NK-92 treated with Interleukin-12 subunit alpha and Interleukin-12 subunit beta, amount 100 ng/mL, for 24 hours (cell line): ENCODE results near the gene ESRRB.

Source experiments
- DNase-seq: peaks from one replicate; lab custom pipeline; 2025; lab: John Stamatoyannopoulos, UW

ESRRB gene

GRCh38 chr14:76450476-76450875 lies 74.5 kb downstream of the ESRRB start:
- DNase-seq, result no peak

GRCh38 chr14:76456200-76456599 lies 80.3 kb downstream of the ESRRB start:
- peak; percentile 9 for DNase-seq

- DNase-seq, result no peak
These were observed 81.1 kb downstream of the ESRRB start for GRCh38 chr14:76456891-76457586.

GRCh38 chr14:76457841-76458240 lies 81.9 kb downstream of the ESRRB start:
- DNase-seq, result no peak

- DNase-seq, result no peak
These were observed 85.9 kb downstream of the ESRRB start for GRCh38 chr14:76461886-76462285.

GRCh38 chr14:76462330-76462729 lies 86.4 kb downstream of the ESRRB start:
- no peak for DNase-seq

- DNase-seq, result no peak
These were observed 87.2 kb downstream of the ESRRB start for GRCh38 chr14:76463105-76463504.

- no peak for DNase-seq
These were observed 88.9 kb downstream of the ESRRB start for GRCh38 chr14:76464856-76465255.

- no peak for DNase-seq
These were observed 89.7 kb downstream of the ESRRB start for GRCh38 chr14:76465664-76466063.

GRCh38 chr14:76467711-76468155 lies 91.8 kb downstream of the ESRRB start:
- DNase-seq, result no peak

- DNase-seq, result no peak
These were observed 96.3 kb downstream of the ESRRB start for GRCh38 chr14:76472199-76472723.

- DNase-seq, result no peak
These were observed 97.7 kb downstream of the ESRRB start for GRCh38 chr14:76473481-76474263.

GRCh38 chr14:76480426-76480825 lies 104.5 kb downstream of the ESRRB start:
- DNase-seq, result no peak

GRCh38 chr14:76484355-76484754 lies 108.4 kb downstream of the ESRRB start:
- DNase-seq, result no peak

- DNase-seq, result no peak
These were observed 110.4 kb downstream of the ESRRB start for GRCh38 chr14:76486251-76486743.

GRCh38 chr14:76488551-76488950 lies 112.6 kb downstream of the ESRRB start:
- no peak for DNase-seq

GRCh38 chr14:76489667-76490066 lies 113.7 kb downstream of the ESRRB start:
- DNase-seq, result no peak

- DNase-seq, result no peak
These were observed 114.2 kb downstream of the ESRRB start for GRCh38 chr14:76490111-76490510.

GRCh38 chr14:76490735-76491134 lies 114.8 kb downstream of the ESRRB start:
- no peak for DNase-seq

- no peak for DNase-seq
These were observed 115.4 kb downstream of the ESRRB start for GRCh38 chr14:76491172-76491930.

GRCh38 chr14:76495983-76496382 lies 120.0 kb downstream of the ESRRB start:
- no peak for DNase-seq

- DNase-seq, result no peak
These were observed 120.7 kb downstream of the ESRRB start for GRCh38 chr14:76496595-76496994.
